ENCODE results near the gene RNU6-1. TPM values are rescaled to one million over a fixed set of nuclear protein-coding genes. Genes with fewer than 3 reads are reported as not detected.

The RNU6-1 gene
- total RNA-seq, 4 donors from 2014 or later, result not detected

DNA sequence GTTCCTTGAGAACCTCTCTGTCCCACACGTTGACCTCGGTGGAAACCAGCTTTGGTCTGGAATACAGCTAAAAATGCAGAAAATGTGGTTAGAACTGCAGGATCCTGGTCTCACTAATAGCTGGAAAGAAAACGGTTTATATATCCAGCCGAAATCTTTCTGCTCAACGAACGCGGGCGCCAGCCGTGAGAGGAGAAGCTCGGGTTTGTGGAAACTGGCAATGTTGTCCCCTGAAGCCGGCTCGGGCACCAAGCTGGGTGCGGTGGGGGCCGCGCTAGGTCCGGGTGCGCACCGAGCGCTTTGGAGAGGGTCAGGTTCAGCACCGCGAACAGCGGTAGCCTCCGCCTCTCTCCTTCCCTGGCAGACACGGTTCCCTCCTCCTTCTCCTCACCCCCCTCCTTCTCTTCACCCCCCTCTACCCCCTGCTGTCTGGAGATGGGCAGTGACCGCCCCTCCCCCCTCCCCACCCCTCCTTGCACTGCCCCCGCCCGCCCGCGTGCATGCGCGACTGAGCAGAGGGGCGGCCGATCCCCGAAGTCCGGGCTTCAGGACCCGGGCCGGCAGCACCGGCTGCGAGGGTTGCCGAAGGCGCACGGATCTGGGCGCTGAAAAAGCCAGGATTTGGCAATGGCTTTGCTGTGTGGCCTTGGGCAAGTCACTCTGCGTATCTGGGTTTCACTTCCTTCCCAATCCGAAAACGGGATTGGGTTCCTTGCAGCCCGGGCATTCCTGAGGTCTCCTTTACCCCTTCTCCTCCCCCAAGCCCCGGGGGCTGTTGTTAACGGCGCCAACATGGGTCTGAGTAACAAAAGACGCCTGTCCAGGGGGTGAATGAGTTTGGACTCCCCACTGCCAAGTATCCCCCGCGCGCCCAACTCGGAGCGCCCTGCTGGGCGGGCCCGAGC is 14.6 kb downstream of the RNU6-1 start, which contains the start of gene SKOR1:
SKOR1 (plus strand) TSS at position 534 of the 905 bp plus-strand sequence; CDS start at position 628, 94 bp downstream.
- Histone ChIP-seq H3K9me3 (no peaks in the 10 kb centered on the region), H3K4me3 (peak within 1 kb of the TSS in 3 of 4 donors; percentile 23 to 48 (median 31)), H3K36me3 (no peaks in the 10 kb centered on the region), H3K27me3 (peaks cover 55 to 100% (median 78%) of the 10 kb centered on the region in 4 donors), H3K27ac (no peak within 1 kb of the TSS), H3K4me1 (peaks cover 33 to 100% (median 69%) of the 10 kb centered on the region in 3 donors)
- intact Hi-C loops (cut with DNase I), result no loop called here
- TF ChIP-seq POLR2A (IDR thresholded peaks at IDR 0.05) (no peak), CTCF (IDR thresholded peaks at IDR 0.05) (no peak)
- DNase-seq, result no peak
- WGBS, 2 donors, result 1% methylated on average over 23 to 25 of the region's 58 CpGs

- H3K9me3 ChIP-seq, result no peaks in the 10 kb centered on the region
- peaks cover 58 to 100% (median 75%) of the 10 kb centered on the region in 4 donors for H3K27me3 ChIP-seq
- no peak overlapping the region for H3K27ac ChIP-seq
- H3K4me1 ChIP-seq, result peaks cover 32 to 98% (median 63%) of the 10 kb centered on the region in 3 donors
- intact Hi-C loops (cut with DNase I), result no loop called here
- no peak for DNase-seq
- WGBS, 2 donors, result 7 to 15% methylated on average over 12 to 16 of the region's 21 CpGs
- TF ChIP-seq POLR2A (IDR thresholded peaks at IDR 0.05) (no peak), CTCF (IDR thresholded peaks at IDR 0.05) (no peak)
- H3K36me3 ChIP-seq, result no peaks in the 10 kb centered on the region
- no peak overlapping the region for H3K4me3 ChIP-seq
These were observed 15.5 kb downstream of the RNU6-1 start for GRCh38 chr15:67824197-67824968.

- Histone ChIP-seq H3K4me3 (peak overlapping the region in 2 of 4 donors; percentile 36 to 49), H3K27ac (no peak overlapping the region), H3K9me3 (no peaks in the 10 kb centered on the region), H3K36me3 (no peaks in the 10 kb centered on the region), H3K27me3 (peaks cover 53 to 100% (median 67%) of the 10 kb centered on the region in 4 donors), H3K4me1 (peaks cover 24 to 90% (median 54%) of the 10 kb centered on the region in 3 donors)
- 4% methylated on average over 38 to 42 of the region's 94 CpGs for WGBS, 2 donors
- no peak for DNase-seq
- intact Hi-C loops (cut with DNase I), result no loop called here
- TF ChIP-seq CTCF (IDR thresholded peaks at IDR 0.05) (no peak), POLR2A (IDR thresholded peaks at IDR 0.05) (no peak)
These were observed 16.3 kb downstream of the RNU6-1 start for GRCh38 chr15:67823314-67824196.

DNA sequence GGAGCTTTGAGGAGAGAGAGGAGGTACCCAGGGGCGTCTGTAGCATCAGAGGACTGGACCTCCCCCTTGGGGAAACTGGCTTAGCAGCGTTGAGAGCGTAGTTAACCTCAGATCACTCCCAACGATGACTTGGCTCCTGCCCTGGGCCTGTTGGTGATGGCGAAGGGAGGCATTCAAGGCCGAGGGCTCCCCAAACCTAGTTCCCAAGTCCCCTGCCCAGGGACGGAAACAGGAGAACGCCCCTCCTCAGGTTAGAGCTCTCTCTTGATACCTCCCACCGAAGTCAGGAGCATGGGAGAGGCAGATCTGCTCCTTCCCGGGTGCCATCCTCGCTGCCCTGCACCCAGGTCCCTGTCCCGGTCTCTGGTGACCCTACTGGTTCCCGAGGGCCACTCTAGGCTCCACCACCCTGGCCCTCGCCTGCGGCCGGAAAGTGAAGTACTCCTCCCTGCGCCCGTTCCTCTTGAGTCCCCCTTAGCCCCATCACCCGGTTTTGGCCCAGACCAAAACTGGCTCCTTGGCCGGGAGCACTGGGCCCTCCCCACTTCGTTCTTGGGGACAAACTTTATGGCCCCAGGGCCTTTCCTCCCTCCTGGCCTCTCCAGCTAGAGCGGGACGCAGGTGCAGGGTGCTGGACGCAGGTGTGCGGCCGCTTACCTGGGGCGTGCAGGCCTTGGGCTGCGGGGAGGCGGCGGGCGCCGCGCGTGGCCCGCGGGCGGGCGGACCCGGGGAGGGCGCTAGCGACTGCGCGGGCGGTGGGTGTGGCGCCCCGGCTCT is 17.1 kb downstream of the RNU6-1 start:
- no peak for DNase-seq
- peak overlapping the region in 2 of 4 donors; percentile 36 to 49 for H3K4me3 ChIP-seq
- TF ChIP-seq POLR2A (IDR thresholded peaks at IDR 0.05) (no peak), CTCF (IDR thresholded peaks at IDR 0.05) (no peak)
- H3K27ac ChIP-seq, result no peak overlapping the region
- no peaks in the 10 kb centered on the region for H3K36me3 ChIP-seq
- H3K9me3 ChIP-seq, result no peaks in the 10 kb centered on the region
- intact Hi-C loops (cut with DNase I), result no loop called here
- peaks cover 47 to 100% (median 61%) of the 10 kb centered on the region in 4 donors for H3K27me3 ChIP-seq
- H3K4me1 ChIP-seq, result peaks cover 16 to 82% (median 46%) of the 10 kb centered on the region in 3 donors
- 6 to 16% methylated on average over 7 to 19 of the region's 46 CpGs for WGBS, 2 donors
